HuH-7 (cell line): ENCODE data around the gene FAM210A.
"Not testable (repeated sequence)": the region's sequence is repeated elsewhere in the genome, so short reads cannot be mapped to it uniquely, and the experiment has no call there.

Source experiments
- DNase-seq: peaks from one replicate; pipeline ENCODE4 v3.0.0; 2011; ENCODE audit warnings: low spot score

Gene FAM210A, protein sequence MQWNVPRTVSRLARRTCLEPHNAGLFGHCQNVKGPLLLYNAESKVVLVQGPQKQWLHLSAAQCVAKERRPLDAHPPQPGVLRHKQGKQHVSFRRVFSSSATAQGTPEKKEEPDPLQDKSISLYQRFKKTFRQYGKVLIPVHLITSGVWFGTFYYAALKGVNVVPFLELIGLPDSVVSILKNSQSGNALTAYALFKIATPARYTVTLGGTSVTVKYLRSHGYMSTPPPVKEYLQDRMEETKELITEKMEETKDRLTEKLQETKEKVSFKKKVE

GRCh38 chr18:13726232-13726971 lies at the start of gene FAM210A, which contains the start of gene RNMT:
Gene FAM210A, minus strand, starts transcription at chr18:13726558. Its CDS starts 44,481 bp downstream, at chr18:13682077.
Gene RNMT, plus strand, starts transcription at chr18:13726673. Its CDS starts 4,845 bp downstream, at chr18:13731518.
- peak; percentile 86 for DNase-seq

GRCh38 chr18:13775058-13775457 lies 48.7 kb upstream of the FAM210A start:
- no peak for DNase-seq

GRCh38 chr18:13762690-13763439 lies 36.5 kb upstream of the FAM210A start:
- DNase-seq, result no peak

DNA sequence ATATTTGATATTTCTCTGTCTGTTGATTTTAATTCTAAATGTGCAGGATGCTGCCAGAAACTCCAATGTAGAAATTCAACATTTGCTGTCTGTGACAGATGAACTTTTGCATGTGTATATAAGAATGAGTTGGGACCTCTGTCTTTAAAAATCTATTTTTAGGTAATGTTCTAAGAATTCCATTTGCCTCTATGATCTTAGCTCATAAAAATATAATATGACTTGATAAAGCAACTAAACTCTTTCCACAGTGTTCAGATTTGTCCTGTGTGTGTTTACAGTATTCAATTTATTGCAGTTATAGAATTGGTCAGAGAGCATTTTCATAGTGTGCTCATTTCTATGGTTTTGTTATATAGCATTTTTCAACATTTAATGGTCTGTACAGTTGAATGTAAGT lies 33.7 kb upstream of the FAM210A start:
- no peak for DNase-seq

GRCh38 chr18:13758622-13759021 lies 32.3 kb upstream of the FAM210A start:
- DNase-seq, result no peak

GRCh38 chr18:13756671-13757070 lies 30.3 kb upstream of the FAM210A start:
- DNase-seq, result no peak

DNA sequence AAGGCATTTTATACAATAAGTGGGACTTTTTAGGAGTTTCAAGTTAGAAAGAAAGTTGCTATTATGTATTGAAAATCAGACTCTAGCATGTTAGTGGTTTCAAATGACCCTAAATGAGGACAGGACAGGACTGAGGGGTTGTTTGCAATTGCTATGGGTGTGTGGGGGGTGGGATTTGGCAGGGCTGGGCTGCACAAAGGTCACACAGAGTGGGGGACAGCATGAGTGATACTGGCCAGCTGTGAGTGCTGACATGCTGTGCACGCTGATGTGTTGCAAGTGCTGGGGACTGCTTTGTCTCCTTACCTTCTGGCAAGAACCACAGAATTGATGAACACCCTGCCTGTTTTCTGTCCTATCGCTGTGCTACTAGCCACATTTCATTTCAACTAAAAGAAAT lies 29.9 kb upstream of the FAM210A start:
- DNase-seq, result no peak

GRCh38 chr18:13751599-13751998 lies 25.2 kb upstream of the FAM210A start:
- DNase-seq, result not testable (repeated sequence)

- DNase-seq, result no peak
Observed at GRCh38 chr18:13746633-13747032, 20.3 kb upstream of the FAM210A start.

GRCh38 chr18:13745696-13746095 lies 19.3 kb upstream of the FAM210A start:
- DNase-seq, result no peak

DNA sequence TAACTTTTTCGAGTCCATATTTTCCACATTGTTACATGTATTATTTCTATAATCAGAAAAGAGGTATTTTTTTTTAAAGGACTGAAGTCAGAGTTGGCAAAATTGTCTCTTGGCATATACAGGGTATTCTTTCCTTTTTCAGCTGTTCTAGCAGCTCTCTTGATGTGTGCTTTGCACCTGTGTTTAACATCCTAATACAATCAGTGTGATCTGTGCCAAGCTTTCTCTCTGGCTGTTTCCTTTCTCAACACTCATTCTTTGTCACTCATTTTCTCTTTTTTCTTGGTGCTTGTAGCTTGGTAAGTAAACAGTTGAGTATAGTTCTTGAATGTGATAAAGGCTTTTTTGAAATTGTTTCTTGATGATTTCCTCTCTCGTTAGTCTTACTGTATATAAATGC lies 9.3 kb upstream of the FAM210A start:
- DNase-seq, result no peak

DNA sequence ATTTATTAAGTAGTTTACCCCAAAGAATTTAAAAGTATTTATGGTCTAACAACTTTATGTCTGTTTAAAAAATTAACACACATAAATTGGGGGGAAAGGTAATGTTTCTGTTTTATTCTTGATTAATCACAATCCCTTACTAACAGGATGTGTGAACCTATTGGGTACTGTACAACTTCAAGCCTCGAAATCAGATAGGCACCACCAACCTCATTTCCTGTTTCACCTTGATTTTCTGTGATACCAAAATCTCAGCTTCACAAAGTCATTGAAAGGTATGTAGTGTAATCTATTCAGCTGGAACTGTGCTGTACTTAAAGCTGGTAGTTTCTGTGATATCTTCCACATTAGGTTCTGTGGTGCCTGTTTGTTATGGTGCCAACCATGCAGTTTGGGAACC lies 4.1 kb upstream of the FAM210A start:
- no peak for DNase-seq

DNA sequence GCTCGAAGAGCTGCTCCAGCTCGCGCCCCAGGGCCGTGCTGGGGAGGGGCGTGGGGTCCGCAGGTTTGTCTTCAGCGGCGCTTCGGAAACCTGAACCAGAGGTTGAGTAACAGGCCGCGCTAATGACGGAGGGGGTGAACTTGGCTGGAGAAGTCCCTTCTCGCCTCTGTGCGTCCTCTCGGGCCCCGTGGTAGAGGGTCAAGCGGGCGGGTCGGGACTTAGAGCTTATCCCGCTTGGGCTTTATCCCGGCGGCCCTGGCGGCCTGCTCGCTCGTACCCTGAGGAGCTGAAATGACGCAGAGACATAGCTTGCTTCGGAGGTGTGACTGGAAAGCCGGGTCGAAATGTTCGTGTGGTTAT lies 594 bp upstream of the FAM210A start:
- peak; percentile 40 for DNase-seq

GRCh38 chr18:13725566-13726231 lies 659 bp downstream of the FAM210A start:
- DNase-seq, result no peak

- DNase-seq, result no peak
Observed at GRCh38 chr18:13720847-13721246, 5.5 kb downstream of the FAM210A start.

DNA sequence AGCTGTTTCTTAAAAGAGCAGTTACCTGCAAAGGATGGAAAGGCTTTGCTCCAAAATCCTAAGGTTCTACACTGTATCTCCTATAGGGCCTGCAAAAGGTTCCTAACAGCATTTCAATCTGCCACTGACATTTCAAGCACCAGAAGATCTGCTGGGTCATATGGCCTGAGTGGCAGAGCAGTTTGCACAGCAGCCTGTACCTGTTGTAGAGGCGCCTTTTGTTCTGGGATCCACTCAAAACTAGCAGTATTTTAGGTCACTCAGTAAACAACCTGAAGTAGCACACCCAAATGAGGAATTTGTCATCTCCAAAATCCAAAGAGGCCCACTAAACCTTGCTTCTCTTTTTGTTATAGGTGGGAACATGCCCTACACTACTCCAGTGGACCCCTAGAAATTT lies 6.2 kb downstream of the FAM210A start:
- no peak for DNase-seq

DNA sequence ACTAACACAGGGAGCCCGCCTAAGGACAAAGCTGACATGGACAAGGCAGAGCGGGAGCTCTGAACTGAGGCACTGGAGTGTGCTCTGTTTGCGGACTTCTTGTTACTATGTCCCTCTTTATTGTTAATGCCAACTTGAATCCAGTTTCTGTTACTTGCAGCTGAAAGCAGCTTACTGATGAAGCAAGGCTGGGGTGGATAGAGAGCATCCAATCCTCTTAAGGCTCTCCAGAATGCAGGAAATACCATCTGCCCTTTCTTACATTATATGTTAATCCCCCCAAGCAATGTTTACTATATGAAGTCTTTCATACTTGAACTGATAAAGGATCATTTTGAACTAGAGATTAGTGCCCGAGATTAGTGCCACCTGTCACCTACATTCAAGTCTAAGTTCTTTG lies 9.4 kb downstream of the FAM210A start:
- DNase-seq, result no peak

- DNase-seq, result no peak
Observed at GRCh38 chr18:13715330-13715729, 11.0 kb downstream of the FAM210A start.

DNA sequence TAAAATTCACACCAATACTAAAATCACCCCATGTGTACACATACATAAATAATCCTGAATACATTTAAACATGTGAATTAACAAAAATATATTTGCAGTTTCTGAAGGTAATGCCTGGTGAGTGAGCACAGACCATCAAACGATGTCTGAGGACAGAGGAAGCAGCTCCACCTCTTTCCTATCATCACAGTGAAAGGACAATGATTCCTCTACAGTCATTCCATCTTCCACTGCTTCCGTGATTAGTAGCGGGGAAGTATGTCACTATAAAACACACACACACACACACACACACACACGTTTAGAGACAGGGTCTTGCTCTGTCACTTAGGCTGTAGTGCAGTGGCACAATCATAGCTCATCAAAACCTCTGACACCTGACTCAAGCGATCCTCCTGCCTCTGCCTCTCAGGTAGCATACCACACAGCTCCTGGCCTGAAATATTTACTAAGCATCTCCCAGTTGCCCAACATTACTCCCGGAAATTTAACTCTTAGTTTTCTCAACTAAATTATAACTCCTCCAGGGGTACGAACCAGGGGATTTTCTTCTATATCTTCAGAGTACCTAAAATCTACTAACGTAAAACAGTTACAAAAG lies 12.8 kb downstream of the FAM210A start:
- no peak for DNase-seq

GRCh38 chr18:13712400-13713131 lies 13.8 kb downstream of the FAM210A start:
- DNase-seq, result no peak

DNA sequence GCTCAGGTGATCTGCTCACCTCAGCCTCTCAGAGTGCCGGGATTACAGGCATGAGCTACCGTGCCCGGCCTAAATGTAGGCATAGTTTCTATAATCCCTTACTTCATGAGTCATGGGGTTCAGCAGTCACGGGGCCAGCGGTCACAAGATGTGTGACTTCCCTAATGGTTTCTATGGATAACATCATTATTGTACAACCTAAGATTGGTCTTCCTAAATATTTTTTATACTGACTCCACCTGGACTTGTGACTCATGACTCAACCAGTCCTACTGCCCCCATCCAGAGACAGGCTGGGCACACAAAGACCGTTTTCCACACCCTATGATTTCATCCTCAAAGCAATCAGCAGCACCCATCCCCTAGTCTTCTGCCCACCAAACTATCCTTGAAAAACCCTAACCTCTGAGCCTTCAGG lies 15.9 kb downstream of the FAM210A start:
- DNase-seq, result no peak
